Brain microvascular endothelial cell (primary cell): ENCODE results near the gene SPTLC1.
A peak's percentile ranks its signal among the peaks of the same experiment; 100 is the strongest.
"Not testable (repeated sequence)": the region's sequence is repeated elsewhere in the genome, so short reads cannot be mapped to it uniquely, and the experiment has no call there.

Source experiments
- DNase-seq: peaks from one replicate; pipeline ENCODE4 v3.0.0-alpha.2; 2020
- H3K27ac ChIP-seq: fragments of 250-450 bp; sonication (Bioruptor Pico); 2 replicates; pipeline ENCODE4 v1.5.1; 2020; ENCODE audit warnings: mild to moderate bottlenecking, moderate library complexity
- H3K27me3 ChIP-seq: fragments of 250-450 bp; sonication (Bioruptor Pico); replicated peaks from 2 replicates; pipeline ENCODE4 v1.5.1; 2020; ENCODE audit warnings: mild to moderate bottlenecking
- H3K36me3 ChIP-seq: fragments of 250-450 bp; sonication (Bioruptor Pico); replicated peaks from 2 replicates; pipeline ENCODE4 v1.5.1; 2020; ENCODE audit warnings: mild to moderate bottlenecking
- H3K4me3 ChIP-seq: 2 replicates; pipeline ENCODE4 v1.5.1; 2011; ENCODE audit warnings: low read depth, mild to moderate bottlenecking, control low read depth, low read length, moderate library complexity
- CTCF ChIP-seq: IDR thresholded peaks from 2 replicates; pipeline ENCODE4 v1.5.1; 2011; ENCODE audit warnings: low read depth, mild to moderate bottlenecking, moderate library complexity, low read length, control low read depth, inconsistent platforms; ENCODE audit errors: missing control alignments
- in situ Hi-C: cut with HindIII; loops from 2 replicates; pipeline ENCODE4 v1.10.0; 2017; ENCODE audit warnings: low sequenced_read_pairs, low pct_ligation_motif_present

The SPTLC1 gene

GRCh38 chr9:92135576-92135975, 20.4 kb upstream of the SPTLC1 start:
- in situ Hi-C loops: no loop called here
- no peak for TF ChIP-seq CTCF
- no peak overlapping the region for H3K4me3 ChIP-seq

GRCh38 chr9:92133949-92134604, 18.9 kb upstream of the SPTLC1 start:
- Histone ChIP-seq H3K27me3 (no peaks in the 10 kb centered on the region), H3K27ac (no peak overlapping the region), H3K36me3 (no peaks in the 10 kb centered on the region), H3K4me3 (peak overlapping the region; percentile 32)
- TF ChIP-seq CTCF: peak; percentile 99
- in situ Hi-C loops: no loop called here
- peak; percentile 82 for DNase-seq

More at GRCh38 chr9:92135576-92135975, 20.4 kb upstream of the SPTLC1 start:
- H3K36me3 ChIP-seq: no peaks in the 10 kb centered on the region
- DNase-seq: no peak
- H3K27ac ChIP-seq: no peak overlapping the region
- no peaks in the 10 kb centered on the region for H3K27me3 ChIP-seq

- H3K27me3 ChIP-seq, H3K27ac ChIP-seq, in situ Hi-C loops, DNase-seq, H3K36me3 ChIP-seq, H3K4me3 ChIP-seq: not testable (repeated sequence)
Observed at GRCh38 chr9:92132913-92133312, 17.7 kb upstream of the SPTLC1 start.

GRCh38 chr9:92132501-92132900, 17.3 kb upstream of the SPTLC1 start:
- in situ Hi-C loops: no loop called here
- H3K27ac ChIP-seq: no peak overlapping the region
- no peak for DNase-seq
- no peak overlapping the region for H3K4me3 ChIP-seq
- no peaks in the 10 kb centered on the region for H3K27me3 ChIP-seq
- no peaks in the 10 kb centered on the region for H3K36me3 ChIP-seq
- TF ChIP-seq CTCF: no peak

- Histone ChIP-seq H3K4me3 (no peak overlapping the region), H3K27ac (no peak overlapping the region), H3K36me3 (no peaks in the 10 kb centered on the region), H3K27me3 (no peaks in the 10 kb centered on the region)
- no peak for TF ChIP-seq CTCF
- in situ Hi-C loops: no loop called here
- DNase-seq: no peak
Observed at GRCh38 chr9:92122800-92123199, 7.6 kb upstream of the SPTLC1 start.

- H3K36me3 ChIP-seq: no peaks in the 10 kb centered on the region
- in situ Hi-C loops: no loop called here
- no peak for DNase-seq
- H3K27ac ChIP-seq: no peak overlapping the region
- H3K27me3 ChIP-seq: no peaks in the 10 kb centered on the region
- TF ChIP-seq CTCF: no peak
- no peak overlapping the region for H3K4me3 ChIP-seq
Observed at GRCh38 chr9:92122061-92122460, 6.8 kb upstream of the SPTLC1 start.
